CD14-positive monocyte (primary cell): ENCODE measurements around the gene CIRBP. TPM values are rescaled to one million over a fixed set of nuclear protein-coding genes. Genes with fewer than 3 reads are reported as not detected.

Source experiments
- DNase-seq, 3 donors: peaks; one replicate each; pipeline ENCODE4 v3.0.0-alpha.2; 2011 to 2022
- H2AFZ ChIP-seq: 2 replicates; pipeline ENCODE4 v1.6.0; 2012; ENCODE audit warnings: mild to moderate bottlenecking, low read depth, low read length, inconsistent platforms; ENCODE audit not compliant: insufficient read depth, poor library complexity, severe bottlenecking
- H3K27ac ChIP-seq, 2 donors: 1 replicate in 1 of 2; 2 replicates in 1 of 2; pipeline ENCODE4 v1.5.1; 2012 to 2013; ENCODE audit warnings: low read length in 2 of 2, control low read depth in 1 of 2, inconsistent platforms in 1 of 2, low read depth in 1 of 2, mild to moderate bottlenecking in 1 of 2
- H3K27me3 ChIP-seq, 2 donors: one replicate each; pipeline versions ENCODE4 v1.6.0 to v1.6.1; 2011 to 2013; ENCODE audit warnings: low read length in 2 of 2; ENCODE audit not compliant: control insufficient read depth in 2 of 2, insufficient read depth in 2 of 2
- H3K36me3 ChIP-seq, 2 donors: replicated peaks in 1 of 2; 1 replicate in 1 of 2; 2 replicates in 1 of 2; pipeline versions ENCODE4 v1.5.1 to v1.6.1; 2012 to 2013; ENCODE audit warnings: low read length in 2 of 2, control low read depth in 1 of 2, inconsistent platforms in 1 of 2, mild to moderate bottlenecking in 1 of 2; ENCODE audit not compliant: insufficient read depth in 2 of 2, control insufficient read depth in 1 of 2
- H3K4me1 ChIP-seq, 2 donors: 1 replicate in 1 of 2; 2 replicates in 1 of 2; pipeline versions ENCODE4 v1.5.1 to v1.6.1; 2012 to 2013; ENCODE audit warnings: low read length in 2 of 2, control low read depth in 1 of 2, inconsistent platforms in 1 of 2, mild to moderate bottlenecking in 1 of 2, moderate library complexity in 1 of 2; ENCODE audit not compliant: insufficient read depth in 2 of 2, control insufficient read depth in 1 of 2
- H3K4me2 ChIP-seq: replicated peaks from 2 replicates; pipeline ENCODE3; 2012; ENCODE audit warnings: low read length, moderate library complexity, mild to moderate bottlenecking; ENCODE audit not compliant: poor library complexity, severe bottlenecking; ENCODE audit errors: extremely low read depth
- H3K4me3 ChIP-seq, 3 experiments: fragments of 200-600 bp in 1 of 3; sonication (generic) in 1 of 3; replicated peaks in 1 of 3; 1 replicate in 2 of 3; 2 replicates in 1 of 3; pipeline ENCODE4 v1.5.1; 2011 to 2013; ENCODE audit warnings: low read length in 3 of 3, mild to moderate bottlenecking in 3 of 3, control low read depth in 2 of 3, low read depth in 2 of 3, inconsistent platforms in 1 of 3, moderate library complexity in 1 of 3
- H3K79me2 ChIP-seq: 2 replicates; pipeline ENCODE4 v1.6.0; 2012; ENCODE audit warnings: mild to moderate bottlenecking, control low read depth, inconsistent platforms, low read length, moderate library complexity; ENCODE audit not compliant: insufficient read depth
- H3K9ac ChIP-seq: 2 replicates; pipeline ENCODE4 v1.6.0; 2017; ENCODE audit warnings: low read length, mild to moderate bottlenecking; ENCODE audit not compliant: insufficient read depth, poor library complexity, severe bottlenecking
- H3K9me3 ChIP-seq, 2 donors: replicated peaks in 1 of 2; 1 replicate in 1 of 2; 2 replicates in 1 of 2; pipeline versions ENCODE4 v1.5.1 to v1.6.1; 2012 to 2013; ENCODE audit warnings: low read length in 2 of 2, control low read depth in 1 of 2; ENCODE audit not compliant: control insufficient read depth in 1 of 2, insufficient read depth in 1 of 2
- H4K20me1 ChIP-seq: 2 replicates; pipeline ENCODE4 v1.6.0; 2012; ENCODE audit warnings: mild to moderate bottlenecking, low read length, control low read depth, moderate library complexity; ENCODE audit not compliant: insufficient read depth
- H3K27ac Mint-ChIP-seq, 7 donors: one replicate each; pipeline ENCODE4 v1.8.0; 2020; ENCODE audit warnings: mild to moderate bottlenecking in 7 of 7, mixed read lengths in 7 of 7, moderate library complexity in 6 of 7, inconsistent platforms in 2 of 7
- H3K27me3 Mint-ChIP-seq, 3 donors: one replicate each; pipeline ENCODE4 v1.8.0; 2021 to 2022; ENCODE audit warnings: low read depth in 3 of 3, mild to moderate bottlenecking in 3 of 3, mixed read lengths in 3 of 3, moderate library complexity in 3 of 3, inconsistent platforms in 1 of 3
- H3K36me3 Mint-ChIP-seq, 2 donors: one replicate each; pipeline ENCODE4 v1.8.0; 2020; ENCODE audit warnings: mixed read lengths in 2 of 2, inconsistent platforms in 1 of 2, mild to moderate bottlenecking in 1 of 2
- H3K4me1 Mint-ChIP-seq: one replicate; pipeline ENCODE4 v1.8.0; 2020; ENCODE audit warnings: mild to moderate bottlenecking, mixed read lengths
- H3K4me3 Mint-ChIP-seq, 2 donors: one replicate each; pipeline ENCODE4 v1.8.0; 2020; ENCODE audit warnings: mild to moderate bottlenecking in 2 of 2, mixed read lengths in 2 of 2, moderate library complexity in 1 of 2
- H3K9me3 Mint-ChIP-seq, 7 donors: one replicate each; pipeline ENCODE4 v1.8.0; 2020 to 2022; ENCODE audit warnings: mixed read lengths in 7 of 7, mild to moderate bottlenecking in 6 of 7, moderate library complexity in 6 of 7, inconsistent platforms in 2 of 7
- CTCF ChIP-seq: fragments of 200-600 bp; IDR thresholded peaks from one replicate; pipeline ENCODE4 v1.8.0; 2022; ENCODE audit warnings: antibody characterized with exemption, mild to moderate bottlenecking
- WGBS: methylation state at CpG from one replicate; pipeline ENCODE4 v1.1.5; 2013; ENCODE audit warnings: missing lambda C conversion rate; ENCODE audit not compliant: insufficient coverage; 5-methylcytosine and 5-hydroxymethylcytosine counted together
- intact Hi-C, 2 donors: fragments of 100-400 bp; cut with micrococcal nuclease; formaldehyde crosslinking; loops; one replicate each; pipeline versions ENCODE4 v1.15.0 to v1.15.1; 2023
- polyA plus RNA-seq, 3 donors: library from polyadenylated mRNA; depleted of rRNA in 1 of 3; unstranded in 2 of 3; stranded (reverse) in 1 of 3; fragments of 300-500 nt in 2 of 3; fragments of >200 nt in 1 of 3; fragmentation: Illumina TruSeq in 2 of 3; gene quantifications; 1 replicate in 2 of 3; 2 replicates in 1 of 3; pipeline ENCODE4 v1.2.3, GENCODE V29; 2012 to 2021

Gene CIRBP
- polyA plus RNA-seq, 3 donors = 39.6 to 600 (median 51.1) TPM

DNA sequence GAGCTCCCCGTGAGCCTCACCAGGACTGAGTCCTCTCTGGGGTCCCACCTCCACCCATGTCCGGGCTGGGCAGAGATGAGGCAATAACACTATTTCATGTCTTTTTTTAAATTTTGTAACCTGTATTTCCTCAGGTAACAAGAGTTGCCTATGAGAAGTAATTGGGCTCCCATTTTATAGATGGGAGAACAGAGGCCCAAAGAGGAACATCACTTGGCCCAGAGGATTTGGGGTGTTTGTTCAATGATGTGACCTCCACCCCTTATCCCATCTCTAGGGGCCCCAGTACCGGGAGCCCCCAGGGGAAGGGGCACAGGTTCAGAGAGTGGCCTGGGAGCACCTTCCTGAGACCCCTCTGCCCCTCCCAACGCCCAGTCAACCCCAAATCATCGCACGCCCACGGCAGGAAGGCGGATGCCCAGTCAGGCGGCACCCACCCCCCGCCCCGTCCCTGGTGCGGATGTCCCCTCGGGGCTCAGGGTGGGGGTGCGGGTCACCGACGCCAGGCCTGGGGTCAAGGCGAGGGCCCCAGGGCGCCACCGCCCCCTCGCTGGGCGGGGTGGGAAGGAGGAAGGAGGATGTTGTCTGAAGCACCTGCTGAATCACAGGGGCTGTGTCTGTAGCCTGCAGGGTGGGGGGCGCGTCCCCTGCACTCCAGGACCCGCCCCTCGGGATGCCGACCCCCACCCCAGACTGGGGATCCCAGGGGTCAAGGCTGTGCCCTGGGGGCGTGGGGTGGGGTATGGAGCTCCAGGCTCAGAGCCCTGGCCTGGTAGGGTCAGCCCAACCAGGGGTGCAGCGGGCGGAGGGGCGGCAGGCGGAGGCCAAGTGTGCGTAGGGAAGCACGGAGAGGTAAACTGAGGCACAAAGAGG is 9.0 kb upstream of the CIRBP start:
- Mint-ChIP-seq H3K9me3 (no peaks in the 10 kb centered on the region), H3K27ac (peak overlapping the region; percentile 93 to 97 (median 96)), H3K27me3 (peaks cover 3 to 10% (median 9%) of the 10 kb centered on the region in 3 donors), H3K4me1 (peaks cover 54% of the 10 kb centered on the region), H3K36me3 (peaks cover 25 to 36% of the 10 kb centered on the region in 2 donors), H3K4me3 (peak overlapping the region; percentile 85 to 89)
- Histone ChIP-seq H3K4me2 (peak overlapping the region; percentile 95), H3K9ac (peak overlapping the region; percentile 87), H3K27me3 (no peaks in the 10 kb centered on the region), H3K9me3 (no peaks in the 10 kb centered on the region), H3K4me3 (peak overlapping the region; percentile 7 to 93 (median 32)), H3K4me1 (peaks cover 65 to 80% of the 10 kb centered on the region in 2 donors), H3K79me2 (peaks cover 41% of the 10 kb centered on the region), H4K20me1 (peaks cover 55% of the 10 kb centered on the region), H3K36me3 (peaks cover 29 to 32% of the 10 kb centered on the region in 2 donors), H3K27ac (peak overlapping the region; percentile 74 to 95), H2AFZ (no peak overlapping the region)
- intact Hi-C loops = loop anchor here in 1 of 2 donors (1.0 kb wide), 1 partner anchor 8 kb away; no protein-coding TSS in a partner anchor
- no peak for TF ChIP-seq CTCF
- peak; percentile 77 to 86 (median 77) for DNase-seq
- 3% methylated on average over 23 of the region's 33 CpGs for WGBS

- Mint-ChIP-seq H3K27ac (peak overlapping the region; percentile 89 to 97 (median 94)), H3K36me3 (peaks cover 19 to 28% of the 10 kb centered on the region in 2 donors), H3K4me3 (peak overlapping the region; percentile 81 to 89), H3K9me3 (no peaks in the 10 kb centered on the region), H3K27me3 (peaks cover 3 to 12% (median 9%) of the 10 kb centered on the region in 3 donors), H3K4me1 (peaks cover 59% of the 10 kb centered on the region)
- Histone ChIP-seq H3K4me3 (peak overlapping the region; percentile 55 to 93 (median 60)), H3K4me2 (peak overlapping the region; percentile 95), H3K9me3 (no peaks in the 10 kb centered on the region), H3K79me2 (peaks cover 33% of the 10 kb centered on the region), H3K36me3 (peaks cover 21 to 23% of the 10 kb centered on the region in 2 donors), H3K27me3 (no peaks in the 10 kb centered on the region), H4K20me1 (peaks cover 46% of the 10 kb centered on the region), H3K9ac (peak overlapping the region; percentile 87), H3K4me1 (peaks cover 63 to 80% of the 10 kb centered on the region in 2 donors), H3K27ac (peak overlapping the region; percentile 74 to 95), H2AFZ (peak overlapping the region; percentile 48)
- peak; percentile 97 for DNase-seq
- under 1% methylated on average over 65 of the region's 83 CpGs for WGBS
- intact Hi-C loops = loop anchor here in 1 of 2 donors (1.0 kb wide), 1 partner anchor 9 kb away; no protein-coding TSS in a partner anchor
- peak; percentile 24 for TF ChIP-seq CTCF
Observed at GRCh38 chr19:1260749-1261537, 8.2 kb upstream of the CIRBP start.
